ENCODE results near the gene ERMAP. TPM values are rescaled to one million over a fixed set of nuclear protein-coding genes. Genes with fewer than 3 reads are reported as not detected.

The ERMAP gene
- total and polyA plus RNA-seq, 10 donors: 3.0 to 19.3 (median 13.1) TPM

- TF ChIP-seq, protein P1, sequence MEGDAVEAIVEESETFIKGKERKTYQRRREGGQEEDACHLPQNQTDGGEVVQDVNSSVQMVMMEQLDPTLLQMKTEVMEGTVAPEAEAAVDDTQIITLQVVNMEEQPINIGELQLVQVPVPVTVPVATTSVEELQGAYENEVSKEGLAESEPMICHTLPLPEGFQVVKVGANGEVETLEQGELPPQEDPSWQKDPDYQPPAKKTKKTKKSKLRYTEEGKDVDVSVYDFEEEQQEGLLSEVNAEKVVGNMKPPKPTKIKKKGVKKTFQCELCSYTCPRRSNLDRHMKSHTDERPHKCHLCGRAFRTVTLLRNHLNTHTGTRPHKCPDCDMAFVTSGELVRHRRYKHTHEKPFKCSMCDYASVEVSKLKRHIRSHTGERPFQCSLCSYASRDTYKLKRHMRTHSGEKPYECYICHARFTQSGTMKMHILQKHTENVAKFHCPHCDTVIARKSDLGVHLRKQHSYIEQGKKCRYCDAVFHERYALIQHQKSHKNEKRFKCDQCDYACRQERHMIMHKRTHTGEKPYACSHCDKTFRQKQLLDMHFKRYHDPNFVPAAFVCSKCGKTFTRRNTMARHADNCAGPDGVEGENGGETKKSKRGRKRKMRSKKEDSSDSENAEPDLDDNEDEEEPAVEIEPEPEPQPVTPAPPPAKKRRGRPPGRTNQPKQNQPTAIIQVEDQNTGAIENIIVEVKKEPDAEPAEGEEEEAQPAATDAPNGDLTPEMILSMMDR (IDR thresholded peaks at IDR 0.05 in 8 of 11, conservative IDR thresholded peaks at IDR 0.05 in 3 of 11): no peak
- TF ChIP-seq POLR2AphosphoS5 (IDR thresholded peaks at IDR 0.05): no peak
- no peak for TF ChIP-seq POLR2A (IDR thresholded peaks at IDR 0.05)
- no peak for DNase-seq
- Histone ChIP-seq H3K27me3 (replicated peaks in 1 of 7) (peaks cover 0 to 10% (median 0%) of the 10 kb centered on the region in 7 donors), H3K4me1 (peaks cover 0 to 17% (median 10%) of the 10 kb centered on the region in 6 donors), H3K9me3 (no peaks in the 10 kb centered on the region), H3K36me3 (peaks cover 0 to 42% (median 10%) of the 10 kb centered on the region in 6 donors), H3K27ac (no peak overlapping the region), H3K4me3 (peak overlapping the region in 3 of 8 donors; percentile 22 to 66 (median 30))
- intact Hi-C loops (cut with DNase I; ENCODE audit: low total_unique reads): no loop called here
- 89 to 93% (median 92%) methylated on average over 18 of the region's 18 CpGs for WGBS, 5 donors
Measured at GRCh38 chr1:42784547-42784945, 32.4 kb upstream of the ERMAP start.

DNA sequence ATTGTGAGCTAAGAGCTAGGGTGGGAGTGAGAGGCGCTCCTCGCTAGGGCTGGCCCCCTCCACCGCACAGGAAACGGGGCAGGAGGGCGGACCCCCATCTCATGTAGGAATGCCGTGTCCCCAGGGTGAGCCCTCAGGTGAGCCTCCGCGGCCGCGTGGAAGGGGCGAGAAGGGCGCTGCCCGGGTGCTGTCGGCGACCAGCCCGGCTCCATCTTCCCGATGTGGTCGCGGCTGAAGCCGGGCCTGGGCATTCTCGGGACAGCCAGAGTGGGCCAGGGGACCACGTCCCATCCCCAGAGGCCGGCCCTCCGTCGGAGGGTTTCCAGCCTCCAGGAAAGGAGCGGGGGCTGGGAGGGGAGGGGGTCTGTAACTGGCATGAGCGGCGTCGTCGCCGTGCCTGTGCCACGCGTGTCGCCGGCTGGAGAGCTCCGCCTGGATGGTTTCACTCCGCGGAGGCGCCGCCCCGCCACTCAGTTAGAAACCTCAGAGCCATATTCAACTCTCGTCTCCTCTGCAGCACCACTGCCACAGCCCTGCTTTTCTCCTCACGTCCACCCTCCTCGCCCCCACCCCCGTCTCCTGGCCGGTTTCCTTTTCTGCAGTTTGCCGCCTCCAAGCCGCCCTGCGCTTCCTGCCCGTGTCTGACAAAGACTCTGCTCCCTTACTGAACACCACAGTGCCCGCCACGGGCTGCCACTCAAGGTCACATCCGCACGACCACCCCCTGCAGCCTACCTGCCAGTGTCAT lies 31.8 kb upstream of the ERMAP start, which contains the start of gene TMEM269:
TMEM269 (plus strand) TSS at position 46 of the 748 bp plus-strand sequence. CDS start 4,903 bp downstream, outside the sequence.
- Histone ChIP-seq H3K4me3 (peak within 1 kb of the TSS in 7 of 8 donors; percentile 2 to 66 (median 32)), H3K4me1 (peaks cover 0 to 17% (median 10%) of the 10 kb centered on the region in 6 donors), H3K9me3 (no peaks in the 10 kb centered on the region), H3K27me3 (replicated peaks in 1 of 7) (peaks cover 0 to 10% (median 0%) of the 10 kb centered on the region in 7 donors), H3K36me3 (peaks cover 0 to 36% (median 8%) of the 10 kb centered on the region in 6 donors), H3K27ac (no peak within 1 kb of the TSS)
- intact Hi-C loops (cut with DNase I; ENCODE audit: low total_unique reads): no loop called here
- 7 to 21% (median 11%) methylated on average over 31 to 54 of the region's 54 CpGs for WGBS, 5 donors
- peak; percentile 79 for DNase-seq
- TF ChIP-seq POLR2AphosphoS5 (IDR thresholded peaks at IDR 0.05): peak in 2 of 3 donors; percentile 27 to 67
- TF ChIP-seq, protein P1 (IDR thresholded peaks at IDR 0.05 in 8 of 11, conservative IDR thresholded peaks at IDR 0.05 in 3 of 11): no peak

DNA sequence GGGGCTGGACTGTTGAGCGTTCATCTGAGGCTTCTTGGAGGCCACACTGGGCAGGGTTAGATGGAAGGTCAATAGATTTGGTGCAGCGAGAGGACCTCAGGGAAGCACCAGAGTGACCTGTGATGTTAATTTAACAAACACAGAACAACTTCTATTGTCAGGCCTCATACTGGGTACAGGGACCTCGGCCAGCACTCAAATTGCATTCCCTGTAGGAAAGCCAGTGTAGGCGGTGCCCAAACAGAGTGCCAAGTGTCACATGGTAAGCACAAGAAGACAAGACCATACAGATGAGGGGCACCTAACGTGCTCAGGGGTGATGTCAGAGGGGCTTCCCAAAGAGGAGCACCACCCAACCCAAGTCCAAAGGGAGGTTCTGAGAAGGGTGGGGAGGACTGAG lies 30.8 kb upstream of the ERMAP start:
- Histone ChIP-seq H3K4me3 (no peak overlapping the region), H3K4me1 (peaks cover 0 to 17% (median 10%) of the 10 kb centered on the region in 6 donors), H3K36me3 (peaks cover 0 to 27% (median 2%) of the 10 kb centered on the region in 6 donors), H3K27ac (no peak overlapping the region), H3K27me3 (replicated peaks in 1 of 7) (peaks cover 0 to 10% (median 0%) of the 10 kb centered on the region in 7 donors), H3K9me3 (no peaks in the 10 kb centered on the region)
- intact Hi-C loops (cut with DNase I; ENCODE audit: low total_unique reads): no loop called here
- no peak for DNase-seq
- WGBS, 5 donors: 86 to 94% (median 93%) methylated on average over 5 of the region's 5 CpGs
- TF ChIP-seq POLR2A (IDR thresholded peaks at IDR 0.05) (no peak), POLR2AphosphoS5 (IDR thresholded peaks at IDR 0.05) (no peak)
- TF ChIP-seq, protein P1 (IDR thresholded peaks at IDR 0.05 in 8 of 11, conservative IDR thresholded peaks at IDR 0.05 in 3 of 11): no peak

DNA sequence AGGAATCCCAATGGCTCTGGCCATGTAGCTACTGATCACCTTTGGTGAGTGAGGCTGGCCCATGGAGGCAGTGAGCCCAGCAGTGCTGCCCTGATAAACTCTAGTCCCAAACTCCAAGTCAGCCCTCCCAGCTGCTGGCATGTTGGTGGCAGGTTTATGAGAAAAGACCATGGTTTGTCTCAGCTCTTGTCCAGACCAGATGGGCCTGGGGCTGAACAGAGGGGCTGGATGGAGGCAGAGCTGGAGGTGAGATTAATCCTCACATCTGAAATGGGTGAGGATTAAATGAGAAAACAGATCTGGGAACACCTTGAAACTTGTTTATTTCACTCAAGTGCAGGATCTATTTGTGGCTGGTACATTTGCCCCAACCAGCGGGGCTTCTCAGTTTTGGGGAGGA lies 28.9 kb upstream of the ERMAP start:
- H3K27ac ChIP-seq: no peak overlapping the region
- H3K4me3 ChIP-seq: no peak overlapping the region
- H3K36me3 ChIP-seq: peaks cover 0 to 9% (median 0%) of the 10 kb centered on the region in 6 donors
- H3K4me1 ChIP-seq: peaks cover 0 to 17% (median 10%) of the 10 kb centered on the region in 6 donors
- DNase-seq: no peak
- TF ChIP-seq, protein P1 (IDR thresholded peaks at IDR 0.05 in 8 of 11, conservative IDR thresholded peaks at IDR 0.05 in 3 of 11): no peak
- TF ChIP-seq POLR2AphosphoS5 (IDR thresholded peaks at IDR 0.05) (no peak), POLR2A (IDR thresholded peaks at IDR 0.05) (no peak)
- H3K27me3 ChIP-seq (replicated peaks in 1 of 7): peaks cover 0 to 10% (median 0%) of the 10 kb centered on the region in 7 donors
- WGBS, 5 donors: 84 to 96% (median 96%) methylated on average over 1 of the region's 1 CpG
- H3K9me3 ChIP-seq: no peaks in the 10 kb centered on the region
- intact Hi-C loops (cut with DNase I; ENCODE audit: low total_unique reads): no loop called here
